ENCODE data around the gene CRHR1. TPM values are rescaled to one million over a fixed set of nuclear protein-coding genes. Genes with fewer than 3 reads are reported as not detected.

Gene CRHR1
- total RNA-seq, 1 experiment from 2014 or later = not detected

DNA sequence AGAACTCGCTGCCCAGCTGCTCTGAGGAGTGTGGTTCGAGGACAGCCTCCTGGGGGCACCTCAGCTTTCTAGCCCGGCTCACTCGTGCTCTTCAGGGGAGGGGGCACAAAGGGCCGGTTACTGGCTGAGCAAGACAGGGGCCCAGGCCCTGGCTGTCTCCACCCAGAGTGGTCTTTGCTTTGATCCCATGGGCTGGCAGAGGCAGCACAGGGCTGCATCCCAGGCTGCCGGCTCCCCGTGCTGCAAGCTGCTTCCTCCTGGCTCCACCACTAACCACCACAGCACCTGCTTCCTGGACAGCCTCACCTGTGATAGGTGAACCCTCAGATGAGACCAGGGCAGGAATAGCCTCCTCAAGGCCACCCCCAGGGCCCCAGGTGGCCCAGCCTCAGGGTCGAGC lies 67.3 kb downstream of the CRHR1 start:
- intact Hi-C loops (cut with micrococcal nuclease; ENCODE audit: unreplicated experiment) = no loop called here
- BruUV-seq (replicated peaks) = no TSS peak
- H3K79me2 ChIP-seq (ENCODE audit: low read depth) = no peaks in the 10 kb centered on the region
- no peak overlapping the region for H2AFZ ChIP-seq
- no peak overlapping the region for H3K4me3 ChIP-seq
- DNase-seq = no peak
- H3K4me1 ChIP-seq (replicated peaks; ENCODE audit: insufficient read depth) = no peaks in the 10 kb centered on the region
- no peaks in the 10 kb centered on the region for H4K20me1 ChIP-seq (ENCODE audit: insufficient read depth)
- no peaks in the 10 kb centered on the region for H3K9me2 ChIP-seq (ENCODE audit: insufficient read depth)
- no peak overlapping the region for H3K4me2 ChIP-seq
- H3K27me3 ChIP-seq (ENCODE audit: insufficient read depth, low read depth) = peaks cover 84% of the 10 kb centered on the region
- no peaks in the 10 kb centered on the region for H3K9me3 ChIP-seq (ENCODE audit: insufficient read depth, low read depth)
- ChIA-PET CTCF (interaction anchor here (0.6 kb wide), 1 partner anchor 636 kb away, joined by 4 read pairs; no protein-coding TSS in a partner anchor), POLR2A (ENCODE audit: unreplicated experiment) (no interaction called here)
- TF ChIP-seq EZH2 (IDR thresholded peaks at IDR 0.05; ENCODE audit: low read depth) = no peak
- TF ChIP-seq, protein P1, sequence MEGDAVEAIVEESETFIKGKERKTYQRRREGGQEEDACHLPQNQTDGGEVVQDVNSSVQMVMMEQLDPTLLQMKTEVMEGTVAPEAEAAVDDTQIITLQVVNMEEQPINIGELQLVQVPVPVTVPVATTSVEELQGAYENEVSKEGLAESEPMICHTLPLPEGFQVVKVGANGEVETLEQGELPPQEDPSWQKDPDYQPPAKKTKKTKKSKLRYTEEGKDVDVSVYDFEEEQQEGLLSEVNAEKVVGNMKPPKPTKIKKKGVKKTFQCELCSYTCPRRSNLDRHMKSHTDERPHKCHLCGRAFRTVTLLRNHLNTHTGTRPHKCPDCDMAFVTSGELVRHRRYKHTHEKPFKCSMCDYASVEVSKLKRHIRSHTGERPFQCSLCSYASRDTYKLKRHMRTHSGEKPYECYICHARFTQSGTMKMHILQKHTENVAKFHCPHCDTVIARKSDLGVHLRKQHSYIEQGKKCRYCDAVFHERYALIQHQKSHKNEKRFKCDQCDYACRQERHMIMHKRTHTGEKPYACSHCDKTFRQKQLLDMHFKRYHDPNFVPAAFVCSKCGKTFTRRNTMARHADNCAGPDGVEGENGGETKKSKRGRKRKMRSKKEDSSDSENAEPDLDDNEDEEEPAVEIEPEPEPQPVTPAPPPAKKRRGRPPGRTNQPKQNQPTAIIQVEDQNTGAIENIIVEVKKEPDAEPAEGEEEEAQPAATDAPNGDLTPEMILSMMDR (conservative IDR thresholded peaks at IDR 0.05) = no peak
- no peaks in the 10 kb centered on the region for H3F3A ChIP-seq (ENCODE audit: insufficient read depth, low read depth)
- no peaks in the 10 kb centered on the region for H3K36me3 ChIP-seq (ENCODE audit: low read depth)
- no peak overlapping the region for H3K27ac ChIP-seq

DNA sequence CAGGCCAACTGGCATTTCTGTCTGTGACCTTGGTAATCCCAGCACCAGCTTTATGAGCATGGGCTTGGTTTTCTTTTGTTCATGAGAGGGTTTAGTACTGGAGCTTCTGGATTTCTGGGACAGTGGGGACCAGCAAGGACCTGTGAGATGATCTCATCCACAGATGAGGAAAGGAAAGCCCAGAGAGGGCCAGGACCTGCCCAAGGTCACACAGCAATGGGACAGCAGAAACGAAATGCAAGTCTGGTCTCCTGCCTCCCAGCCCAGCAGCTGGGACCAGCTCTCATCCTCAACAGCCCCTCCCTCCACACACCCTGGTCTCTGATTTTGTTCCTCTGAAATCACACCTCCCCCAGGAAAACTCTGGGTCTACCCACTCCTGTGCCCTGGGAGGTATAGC lies 67.8 kb downstream of the CRHR1 start:
- H3K4me2 ChIP-seq = no peak overlapping the region
- H3K4me3 ChIP-seq = no peak overlapping the region
- intact Hi-C loops (cut with micrococcal nuclease; ENCODE audit: unreplicated experiment) = loop anchor here (1.0 to 2.0 kb wide), 2 partner anchors 211 to 633 kb away; no protein-coding TSS in a partner anchor
- CTCF ChIA-PET = interaction anchor here (0.6 to 1.2 kb wide), 3 partner anchors 18 to 212 kb away, joined by 3 to 4 read pairs (median 3); no protein-coding TSS in a partner anchor
- H3K27me3 ChIP-seq (ENCODE audit: insufficient read depth, low read depth) = peaks cover 81% of the 10 kb centered on the region
- no peaks in the 10 kb centered on the region for H3K9me3 ChIP-seq (ENCODE audit: insufficient read depth, low read depth)
- no peak for TF ChIP-seq EZH2 (IDR thresholded peaks at IDR 0.05; ENCODE audit: low read depth)
- TF ChIP-seq, protein P1 (conservative IDR thresholded peaks at IDR 0.05) = no peak
- DNase-seq = no peak
- H3F3A ChIP-seq (ENCODE audit: insufficient read depth, low read depth) = no peaks in the 10 kb centered on the region
- H3K9me2 ChIP-seq (ENCODE audit: insufficient read depth) = no peaks in the 10 kb centered on the region
- no peaks in the 10 kb centered on the region for H3K79me2 ChIP-seq (ENCODE audit: low read depth)
- no peaks in the 10 kb centered on the region for H4K20me1 ChIP-seq (ENCODE audit: insufficient read depth)
- POLR2A ChIA-PET (ENCODE audit: unreplicated experiment) = interaction anchor here (0.6 kb wide), 1 partner anchor 559 kb away, joined by 7 read pairs; no protein-coding TSS in a partner anchor
- no peaks in the 10 kb centered on the region for H3K36me3 ChIP-seq (ENCODE audit: low read depth)
- no peak overlapping the region for H2AFZ ChIP-seq
- H3K4me1 ChIP-seq (replicated peaks; ENCODE audit: insufficient read depth) = no peaks in the 10 kb centered on the region
- H3K27ac ChIP-seq = no peak overlapping the region
- no TSS peak for BruUV-seq (replicated peaks)

DNA sequence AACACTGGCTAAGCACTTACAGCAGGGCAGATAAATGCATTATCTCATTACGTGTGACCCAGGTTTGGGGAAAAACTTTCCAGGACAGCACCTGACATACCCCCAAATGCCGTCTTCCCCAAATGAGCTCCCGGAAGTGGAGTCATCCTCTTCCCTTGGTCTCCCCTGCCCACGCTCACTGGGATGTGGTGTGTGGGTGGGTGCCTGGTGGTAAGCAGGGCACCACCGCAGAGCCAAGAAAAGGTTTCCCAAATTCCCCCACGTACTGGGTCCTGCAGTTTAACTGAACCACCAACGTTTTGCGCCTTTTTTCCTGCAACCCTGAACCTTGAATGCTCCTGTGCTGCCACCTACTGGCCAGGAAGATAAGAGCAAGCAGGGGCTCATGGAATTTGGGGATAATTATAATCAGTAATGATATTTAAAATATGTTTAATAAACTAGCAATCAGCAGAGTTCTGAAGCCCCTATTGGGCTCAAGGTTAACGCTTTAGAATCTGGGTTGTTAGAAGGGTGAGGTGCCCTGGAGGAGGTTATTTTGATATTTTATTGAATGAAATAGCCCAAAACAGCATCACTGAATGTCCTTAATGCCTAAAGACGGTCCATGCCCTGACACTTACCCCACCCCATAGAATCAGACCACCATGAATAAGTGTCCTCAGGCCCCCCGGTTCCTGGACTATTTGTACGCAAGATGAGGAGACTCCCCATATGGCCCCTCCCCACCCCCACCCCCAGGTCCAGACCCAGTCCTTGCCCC lies 68.6 kb downstream of the CRHR1 start:
- intact Hi-C loops (cut with micrococcal nuclease; ENCODE audit: unreplicated experiment) = loop anchor here (1.0 to 2.0 kb wide), 2 partner anchors 212 to 633 kb away; no protein-coding TSS in a partner anchor
- TF ChIP-seq, protein P1 (conservative IDR thresholded peaks at IDR 0.05) = peak; percentile 99
- no peak for TF ChIP-seq EZH2 (IDR thresholded peaks at IDR 0.05; ENCODE audit: low read depth)
- BruUV-seq (replicated peaks) = no TSS peak
- Histone ChIP-seq H3K27me3 (ENCODE audit: insufficient read depth, low read depth) (peaks cover 74% of the 10 kb centered on the region), H3F3A (ENCODE audit: insufficient read depth, low read depth) (no peaks in the 10 kb centered on the region), H3K79me2 (ENCODE audit: low read depth) (no peaks in the 10 kb centered on the region), H3K9me3 (ENCODE audit: insufficient read depth, low read depth) (no peaks in the 10 kb centered on the region), H2AFZ (no peak overlapping the region), H4K20me1 (ENCODE audit: insufficient read depth) (no peaks in the 10 kb centered on the region), H3K36me3 (ENCODE audit: low read depth) (no peaks in the 10 kb centered on the region), H3K27ac (no peak overlapping the region), H3K4me1 (replicated peaks; ENCODE audit: insufficient read depth) (no peaks in the 10 kb centered on the region), H3K4me2 (no peak overlapping the region), H3K4me3 (no peak overlapping the region), H3K9me2 (ENCODE audit: insufficient read depth) (no peaks in the 10 kb centered on the region)
- CTCF ChIA-PET = interaction anchor here (0.6 to 1.2 kb wide), 3 partner anchors 94 to 1908 kb away, joined by 3 read pairs; no protein-coding TSS in a partner anchor
- DNase-seq = peak in 1 of 2 experiments; percentile 64
- POLR2A ChIA-PET (ENCODE audit: unreplicated experiment) = no interaction called here
